Heart left ventricle (tissue), 16 donors: ENCODE results near the gene CGB7. TPM values are rescaled to one million over a fixed set of nuclear protein-coding genes. Genes with fewer than 3 reads are reported as not detected.

Experiments
- ATAC-seq, 4 donors: fragments of 200-7000 bp; cut with Tn5 transposase; one replicate each; pipeline ENCODE4 v1.9.1; 2020 to 2022; ENCODE audit warnings: moderate library complexity in 4 of 4, mild to moderate bottlenecking in 3 of 4, moderate number of reproducible peaks in 1 of 4
- DNase-seq, 5 donors: peaks; one replicate each; pipeline ENCODE4 v3.0.0-alpha.2; 2020
- H3K27ac ChIP-seq, 12 donors: fragments of 200-600 bp; sonication (generic) in 4 of 12; one replicate each; pipeline versions ENCODE4 v1.5.0 to v1.8.0; 2016 to 2022; ENCODE audit warnings: mild to moderate bottlenecking in 2 of 12
- H3K27me3 ChIP-seq, 9 donors: fragments of 200-600 bp; sonication (generic) in 2 of 9; one replicate each; pipeline versions ENCODE4 v1.5.1 to v1.8.0; 2016 to 2022; ENCODE audit warnings: mild to moderate bottlenecking in 3 of 9
- H3K36me3 ChIP-seq, 9 donors: fragments of 200-600 bp; sonication (generic) in 2 of 9; one replicate each; pipeline versions ENCODE4 v1.5.0 to v1.8.0; 2018 to 2022; ENCODE audit warnings: mild to moderate bottlenecking in 2 of 9
- H3K4me1 ChIP-seq, 12 donors: fragments of 200-600 bp; sonication (generic) in 4 of 12; one replicate each; pipeline versions ENCODE4 v1.5.0 to v1.8.0; 2016 to 2022; ENCODE audit warnings: mild to moderate bottlenecking in 3 of 12
- H3K4me3 ChIP-seq, 12 donors: fragments of 200-600 bp; sonication (generic) in 4 of 12; one replicate each; pipeline versions ENCODE4 v1.5.0 to v1.8.0; 2017 to 2022; ENCODE audit warnings: mild to moderate bottlenecking in 9 of 12, moderate library complexity in 4 of 12
- H3K9me3 ChIP-seq, 12 donors: fragments of 200-600 bp; sonication (generic) in 4 of 12; one replicate each; pipeline versions ENCODE4 v1.5.0 to v1.8.0; 2016 to 2022; ENCODE audit warnings: mild to moderate bottlenecking in 1 of 12
- POLR2A ChIP-seq, 2 donors: fragments of 450-650 bp; IDR thresholded peaks; one replicate each; pipeline ENCODE4 v1.6.1; 2017; ENCODE audit warnings: antibody characterized with exemption in 2 of 2, mild to moderate bottlenecking in 2 of 2, moderate library complexity in 2 of 2
- WGBS, 4 donors: extraction: QIAGEN DNeasy Blood & Tissue Kit in 2 of 4; methylation state at CpG; one replicate each; pipeline versions ENCODE4 v1.1.5 to v1.1.7; 2013 to 2018; 5-methylcytosine and 5-hydroxymethylcytosine counted together
- intact Hi-C, 10 donors: fragments of 100-400 bp; cut with DNase I; formaldehyde crosslinking; loops; one replicate each; pipeline versions ENCODE4 v1.11.1 to v1.14.2; 2022
- polyA plus RNA-seq, 2 donors: library from polyadenylated mRNA; stranded (reverse); fragments of 200-250 nt; gene quantifications; one replicate each; pipeline ENCODE4 v1.2.3, GENCODE V29; 2013
- total RNA-seq, 9 donors: library from RNA; depleted of rRNA in 2 of 9; stranded (reverse); fragments of >200 nt in 2 of 9; fragmentation: NEBNext Ultra II Directional in 3 of 9; extraction: Animal tissue kit (Norgen Biotek cat#: 25700) in 3 of 9; gene quantifications; one replicate each; pipeline versions ENCODE4 v1.1.0 to v1.2.4, GENCODE V29; 2016 to 2023
- TF ChIP-seq, protein P1 (sequence below), 12 donors: fragments of 200-600 bp; sonication (generic) in 4 of 12; IDR thresholded peaks; one replicate each; pipeline versions ENCODE4 v1.5.0 to v1.8.0; 2018 to 2022; ENCODE audit warnings: antibody characterized with exemption in 12 of 12, mild to moderate bottlenecking in 5 of 12
- donor health status: ischemic (EF 13 %, LVEDD 7.1; RV severe dilation, severe dysfunction).
- donor health status: healthy with polysubstance abuse.
- donor health status: DM: no; HTN: yes; CAD: no.
- donor health status: DM: no; HTN: no; CAD: no.
- donor health status: ischemic (EF 25% LVEDD 6.9; RV normal size, moderate dysfunction).
- donor health status: ischemic (EF 25% LVEDD 5.7; RV mildly dilated, moderate dysfunction).
- donor health status: healthy.
- donor health status: DM: yes; HTN: yes; CAD: no.
- donor health status: ischemic (EF 35%, LVEDD 5.7; RV mildly dilated, moderate dysfunction).
- donor health status: nonischemic (EF 11% LVEDD 7.7; RV severe dilation, severe dysfunction).
- donor health status: DM: yes; HTN: yes; CAD: no.
- donor health status: PGD.
- donor health status: ischemic (EF 29% LVEDD 5.4; RV normal size, mild dysfunction).
- donor health status: nonischemic (EF 23%, LVEDD 6.1; RV moderate dilation, normal function).

Gene CGB7
- total and polyA plus RNA-seq, 11 donors: 0.08 to 0.27 (median 0.08) TPM; not detected in 8

DNA sequence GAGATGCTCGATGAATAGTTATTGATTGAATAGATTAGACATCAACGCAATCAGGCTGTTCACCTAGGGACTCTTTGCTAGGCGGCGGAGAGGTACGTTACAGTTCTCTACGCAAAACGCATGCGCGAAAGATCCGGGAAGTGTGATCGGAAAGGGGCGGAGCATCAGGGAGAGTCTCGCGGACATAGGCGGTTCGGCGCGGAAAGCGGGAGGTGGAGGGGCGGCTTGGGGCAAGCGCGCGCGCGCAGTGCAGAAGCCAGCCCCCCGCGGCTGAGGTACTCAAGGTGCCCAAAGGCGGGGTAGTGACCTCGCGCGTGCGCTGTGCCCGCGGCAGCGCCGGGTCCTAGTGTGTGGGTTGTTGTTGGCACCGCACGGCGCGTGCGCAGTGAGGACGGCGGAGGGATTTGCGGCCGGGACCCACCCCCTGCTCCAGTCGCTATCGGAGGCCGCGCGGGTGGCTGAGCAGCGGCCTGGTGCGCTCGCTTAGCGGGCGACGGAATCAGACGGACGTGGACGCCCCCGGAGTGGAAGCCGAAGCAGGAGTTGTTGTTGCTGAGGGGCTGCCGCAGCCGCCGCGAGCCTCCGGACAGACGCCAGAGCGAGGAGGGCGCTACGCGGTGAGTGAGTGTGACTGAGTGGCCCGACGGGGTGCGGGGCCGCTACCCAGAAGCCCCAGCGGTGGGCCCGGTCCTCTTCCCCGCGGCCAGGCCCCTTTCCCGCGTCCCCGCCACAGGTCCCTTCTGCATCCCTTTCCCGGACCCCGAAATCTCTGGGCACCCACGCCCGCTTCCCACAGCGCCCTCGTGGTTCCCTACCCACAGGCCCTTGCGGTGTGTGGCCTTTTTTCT lies 27.7 kb upstream of the CGB7 start, which contains the start of gene SNRNP70:
Gene SNRNP70 (plus strand): TSS at position 432 of the 848 bp plus-strand sequence. CDS start 964 bp downstream, outside the sequence.
- no peaks in the 10 kb centered on the region for H3K9me3 ChIP-seq

DNA sequence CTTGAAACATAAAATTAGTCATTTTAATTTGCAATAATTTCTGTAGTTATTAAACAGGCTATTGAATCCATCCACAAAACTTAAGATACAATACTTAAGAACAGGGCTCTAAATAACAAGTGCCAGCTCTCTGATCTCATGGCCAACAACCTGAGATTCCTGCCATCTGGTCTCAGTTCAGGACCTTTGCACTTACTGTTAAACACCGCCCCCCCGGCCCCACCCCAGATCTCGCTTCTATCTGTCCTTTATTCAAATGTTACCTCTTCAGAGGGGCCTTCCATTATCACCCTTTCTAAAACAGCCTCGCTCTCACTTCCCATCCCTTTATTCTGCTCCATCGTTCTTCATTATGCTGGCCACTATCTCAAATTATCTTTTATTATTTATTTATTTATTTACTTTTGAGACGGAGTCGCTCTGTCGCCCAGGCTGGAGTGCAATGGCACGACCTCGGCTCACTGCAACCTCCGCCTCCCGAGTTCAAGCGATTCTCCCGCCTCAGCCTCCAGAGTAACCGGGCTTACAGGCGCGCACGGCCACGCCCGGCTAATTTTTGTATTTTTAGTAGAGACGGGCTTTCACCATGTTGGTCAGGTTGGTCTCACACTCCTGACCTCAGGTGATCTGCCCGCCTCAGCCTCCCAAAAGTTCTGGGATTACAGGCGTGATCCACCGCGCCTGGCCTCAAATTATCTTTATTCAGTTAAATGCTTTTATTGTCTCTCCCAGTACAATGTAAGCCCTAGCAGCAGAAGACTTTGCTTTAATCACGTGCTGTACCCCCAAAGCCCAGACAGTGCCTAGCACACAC lies 26.9 kb upstream of the CGB7 start:
- 69 to 71% (median 70%) methylated on average over 26 of the region's 26 CpGs for whole genome bisulfite sequencing, 4 donors
- no peak for ATAC-seq
- peaks cover 0 to 28% (median 22%) of the 10 kb centered on the region in 9 donors for H3K36me3 ChIP-seq
- DNase-seq: no peak
- peak overlapping the region; percentile 42 to 94 (median 87) for H3K27ac ChIP-seq
- peaks cover 0 to 3% (median 0%) of the 10 kb centered on the region in 9 donors for H3K27me3 ChIP-seq
- H3K4me1 ChIP-seq: peaks cover 0 to 36% (median 27%) of the 10 kb centered on the region in 12 donors
- TF ChIP-seq, protein P1, sequence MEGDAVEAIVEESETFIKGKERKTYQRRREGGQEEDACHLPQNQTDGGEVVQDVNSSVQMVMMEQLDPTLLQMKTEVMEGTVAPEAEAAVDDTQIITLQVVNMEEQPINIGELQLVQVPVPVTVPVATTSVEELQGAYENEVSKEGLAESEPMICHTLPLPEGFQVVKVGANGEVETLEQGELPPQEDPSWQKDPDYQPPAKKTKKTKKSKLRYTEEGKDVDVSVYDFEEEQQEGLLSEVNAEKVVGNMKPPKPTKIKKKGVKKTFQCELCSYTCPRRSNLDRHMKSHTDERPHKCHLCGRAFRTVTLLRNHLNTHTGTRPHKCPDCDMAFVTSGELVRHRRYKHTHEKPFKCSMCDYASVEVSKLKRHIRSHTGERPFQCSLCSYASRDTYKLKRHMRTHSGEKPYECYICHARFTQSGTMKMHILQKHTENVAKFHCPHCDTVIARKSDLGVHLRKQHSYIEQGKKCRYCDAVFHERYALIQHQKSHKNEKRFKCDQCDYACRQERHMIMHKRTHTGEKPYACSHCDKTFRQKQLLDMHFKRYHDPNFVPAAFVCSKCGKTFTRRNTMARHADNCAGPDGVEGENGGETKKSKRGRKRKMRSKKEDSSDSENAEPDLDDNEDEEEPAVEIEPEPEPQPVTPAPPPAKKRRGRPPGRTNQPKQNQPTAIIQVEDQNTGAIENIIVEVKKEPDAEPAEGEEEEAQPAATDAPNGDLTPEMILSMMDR (IDR thresholded peaks at IDR 0.05): no peak
- TF ChIP-seq POLR2A (IDR thresholded peaks at IDR 0.05): no peak
- no peaks in the 10 kb centered on the region for H3K9me3 ChIP-seq
- peak overlapping the region in 11 of 12 donors; percentile 83 to 99 (median 90) for H3K4me3 ChIP-seq
- intact Hi-C loops: loop anchor here in 1 of 10 donors (5.0 kb wide), 1 partner anchor 73 kb away; the partner anchor contains the start of genes HRC and TRPM4

More for the DNA sequence above, 27.7 kb upstream of the CGB7 start, which contains the start of gene SNRNP70:
- Histone ChIP-seq H3K4me3 (peak within 1 kb of the TSS; percentile 81 to 99 (median 90)), H3K4me1 (peaks cover 0 to 36% (median 27%) of the 10 kb centered on the region in 12 donors), H3K27me3 (peaks cover 0 to 3% (median 0%) of the 10 kb centered on the region in 9 donors), H3K36me3 (peaks cover under 1 to 36% (median 30%) of the 10 kb centered on the region in 9 donors), H3K27ac (peak within 1 kb of the TSS; percentile 42 to 94 (median 87))
- DNase-seq (peak; percentile 99 to 100 (median 99)), ATAC-seq (peak; percentile 98 to 100 (median 98))
- WGBS, 4 donors: 0 to 1% (median 0%) methylated on average over 52 to 89 of the region's 89 CpGs
- intact Hi-C loops: loop anchor here in 1 of 10 donors (5.0 kb wide), 1 partner anchor 72 kb away; the partner anchor contains the start of genes HRC and TRPM4
- TF ChIP-seq, protein P1 (IDR thresholded peaks at IDR 0.05): no peak
- peak in 1 of 2 donors; percentile 76 for TF ChIP-seq POLR2A (IDR thresholded peaks at IDR 0.05)

- intact Hi-C loops: no loop called here
- WGBS, 4 donors: 76 to 100% (median 91%) methylated on average over 1 of the region's 1 CpG
- no peaks in the 10 kb centered on the region for H3K9me3 ChIP-seq
- no peak overlapping the region for H3K4me3 ChIP-seq
- TF ChIP-seq, protein P1 (IDR thresholded peaks at IDR 0.05): no peak
- TF ChIP-seq POLR2A (IDR thresholded peaks at IDR 0.05): no peak
- no peaks in the 10 kb centered on the region for H3K36me3 ChIP-seq
- ATAC-seq (no peak), DNase-seq (no peak)
- H3K27ac ChIP-seq: no peak overlapping the region
- H3K4me1 ChIP-seq: peaks cover 0 to 10% (median 8%) of the 10 kb centered on the region in 12 donors
- peaks cover 0 to 3% (median 0%) of the 10 kb centered on the region in 9 donors for H3K27me3 ChIP-seq
These were observed 23.7 kb upstream of the CGB7 start for GRCh38 chr19:49081273-49081672.
